ENCODE measurements around the gene CASP12.
A peak's percentile ranks its signal among the peaks of the same experiment; 100 is the strongest.

The CASP12 gene

DNA sequence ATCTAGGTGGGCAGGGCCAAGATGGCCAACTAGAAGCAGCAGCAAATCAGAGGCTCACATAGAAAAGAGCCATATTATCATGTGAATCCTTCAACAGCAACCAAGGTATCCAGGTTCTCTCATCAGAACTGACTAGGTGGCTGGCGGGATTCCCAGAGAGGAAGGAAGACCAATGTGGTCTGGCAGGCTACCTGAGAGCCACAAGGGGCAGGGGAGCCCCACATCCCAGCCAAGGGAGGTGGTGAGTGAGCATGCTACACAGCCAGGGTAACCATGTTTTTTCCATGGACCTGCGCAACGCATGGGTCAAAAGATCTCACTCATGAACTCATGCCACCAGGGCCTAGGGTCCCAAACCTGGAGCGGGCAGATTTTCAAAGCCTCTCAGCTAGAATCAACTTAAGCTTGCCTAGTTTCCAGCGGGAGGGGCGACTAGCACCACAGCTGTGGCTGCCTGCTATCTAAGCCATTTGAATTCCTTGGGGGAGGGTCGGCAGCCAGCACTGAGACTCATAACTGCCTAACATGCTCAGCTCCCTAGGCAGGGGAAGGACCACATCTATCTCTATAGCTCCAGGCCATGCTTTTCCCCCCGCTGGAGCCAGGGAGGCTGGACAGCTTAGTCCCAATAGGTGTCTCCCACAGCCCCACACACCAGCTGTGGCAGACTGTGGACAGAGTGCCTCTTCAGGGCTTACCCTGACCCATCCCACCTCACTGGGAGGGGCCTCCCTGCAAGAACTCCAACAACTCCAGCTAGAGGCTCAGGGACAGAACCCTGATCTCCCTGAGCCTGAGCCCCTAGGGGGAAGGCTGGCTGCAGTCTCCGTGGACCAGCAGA lies 28.7 kb upstream of the CASP12 start:
- DNase-seq (ENCODE audit: low read depth in 2 of 2), result no peak
- TF ChIP-seq, protein P1, sequence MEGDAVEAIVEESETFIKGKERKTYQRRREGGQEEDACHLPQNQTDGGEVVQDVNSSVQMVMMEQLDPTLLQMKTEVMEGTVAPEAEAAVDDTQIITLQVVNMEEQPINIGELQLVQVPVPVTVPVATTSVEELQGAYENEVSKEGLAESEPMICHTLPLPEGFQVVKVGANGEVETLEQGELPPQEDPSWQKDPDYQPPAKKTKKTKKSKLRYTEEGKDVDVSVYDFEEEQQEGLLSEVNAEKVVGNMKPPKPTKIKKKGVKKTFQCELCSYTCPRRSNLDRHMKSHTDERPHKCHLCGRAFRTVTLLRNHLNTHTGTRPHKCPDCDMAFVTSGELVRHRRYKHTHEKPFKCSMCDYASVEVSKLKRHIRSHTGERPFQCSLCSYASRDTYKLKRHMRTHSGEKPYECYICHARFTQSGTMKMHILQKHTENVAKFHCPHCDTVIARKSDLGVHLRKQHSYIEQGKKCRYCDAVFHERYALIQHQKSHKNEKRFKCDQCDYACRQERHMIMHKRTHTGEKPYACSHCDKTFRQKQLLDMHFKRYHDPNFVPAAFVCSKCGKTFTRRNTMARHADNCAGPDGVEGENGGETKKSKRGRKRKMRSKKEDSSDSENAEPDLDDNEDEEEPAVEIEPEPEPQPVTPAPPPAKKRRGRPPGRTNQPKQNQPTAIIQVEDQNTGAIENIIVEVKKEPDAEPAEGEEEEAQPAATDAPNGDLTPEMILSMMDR (IDR thresholded peaks at IDR 0.05; ENCODE audit: low read depth, low read length), result no peak
- no peak overlapping the region for H3K4me3 ChIP-seq (replicated peaks in 1 of 2; ENCODE audit: low read depth in 2 of 2, low read length in 2 of 2)

DNA sequence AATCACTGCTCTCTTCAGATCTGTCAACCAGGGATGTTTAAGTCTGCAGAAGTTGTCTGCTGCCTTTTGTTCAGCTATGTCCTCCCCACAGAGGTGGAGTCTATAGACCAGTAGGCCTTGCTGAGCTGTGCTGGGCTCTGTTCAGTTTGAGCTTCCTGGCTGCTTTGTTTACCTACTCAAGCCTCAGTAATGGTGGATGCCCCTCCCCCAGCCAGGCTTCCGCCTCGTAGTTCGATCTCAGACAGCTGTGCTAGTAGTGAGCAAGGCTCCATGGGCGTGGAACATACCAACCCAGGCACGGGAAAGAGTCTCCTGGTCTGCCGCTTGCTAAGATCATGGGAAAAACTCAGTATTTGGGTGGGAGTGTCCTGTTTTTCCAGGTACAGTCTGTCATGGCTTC lies 27.6 kb upstream of the CASP12 start:
- no peak overlapping the region for H3K4me3 ChIP-seq (replicated peaks in 1 of 2; ENCODE audit: low read depth in 2 of 2, low read length in 2 of 2)
- no peak for DNase-seq (ENCODE audit: low read depth in 2 of 2)
- TF ChIP-seq, protein P1 (IDR thresholded peaks at IDR 0.05; ENCODE audit: low read depth, low read length), result no peak

GRCh38 chr11:104918113-104918824 lies 20.0 kb upstream of the CASP12 start:
- peak overlapping the region; percentile 32 to 47 for H3K4me3 ChIP-seq (replicated peaks in 1 of 2; ENCODE audit: low read depth in 2 of 2, low read length in 2 of 2)
- DNase-seq (ENCODE audit: low read depth in 2 of 2), result peak; percentile 82 to 84
- TF ChIP-seq, protein P1 (IDR thresholded peaks at IDR 0.05; ENCODE audit: low read depth, low read length), result no peak

GRCh38 chr11:104917271-104918112 lies 19.2 kb upstream of the CASP12 start:
- peak overlapping the region; percentile 32 to 47 for H3K4me3 ChIP-seq (replicated peaks in 1 of 2; ENCODE audit: low read depth in 2 of 2, low read length in 2 of 2)
- TF ChIP-seq, protein P1 (IDR thresholded peaks at IDR 0.05; ENCODE audit: low read depth, low read length), result no peak
- DNase-seq (ENCODE audit: low read depth in 2 of 2), result no peak

DNA sequence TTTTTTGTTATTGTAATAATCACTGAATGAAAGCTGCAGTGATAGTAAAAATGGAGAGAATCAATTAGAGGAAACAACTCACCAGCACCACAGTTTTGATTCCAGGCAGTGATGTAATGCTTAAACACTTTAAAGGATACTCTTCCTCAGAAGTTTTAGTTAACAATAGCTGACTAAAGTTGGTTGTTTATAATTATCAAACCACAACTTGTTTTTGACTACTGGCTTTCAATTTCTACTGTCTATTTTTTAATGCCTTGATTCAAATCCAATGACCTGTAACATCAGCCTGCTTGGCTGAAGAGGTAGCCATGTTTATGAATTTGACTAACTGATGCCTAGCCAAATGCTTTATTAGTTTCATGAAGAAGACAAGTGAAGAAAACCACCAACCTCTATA lies 18.2 kb upstream of the CASP12 start:
- no peak overlapping the region for H3K4me3 ChIP-seq (replicated peaks in 1 of 2; ENCODE audit: low read depth in 2 of 2, low read length in 2 of 2)
- DNase-seq (ENCODE audit: low read depth in 2 of 2), result no peak
- TF ChIP-seq, protein P1 (IDR thresholded peaks at IDR 0.05; ENCODE audit: low read depth, low read length), result no peak

DNA sequence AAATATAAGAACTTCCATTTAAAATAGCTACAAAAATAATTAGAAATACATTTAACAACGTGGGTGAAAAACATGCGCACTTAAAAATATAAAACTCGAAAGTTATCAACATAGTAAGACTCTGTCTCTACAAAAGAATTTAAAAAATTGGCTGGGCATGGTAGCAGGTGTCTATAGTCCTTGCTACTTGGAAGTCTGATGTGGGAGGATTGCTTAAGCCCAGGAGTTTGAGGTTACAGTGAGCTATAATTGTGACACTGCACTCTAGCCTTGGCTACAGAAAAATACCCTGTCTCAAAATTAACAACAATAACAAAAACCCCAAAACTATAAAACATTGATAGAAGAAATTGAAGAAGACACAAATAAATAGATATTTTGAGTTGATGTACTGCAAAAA lies 13.8 kb upstream of the CASP12 start:
- DNase-seq (ENCODE audit: low read depth in 2 of 2), result no peak
- TF ChIP-seq, protein P1 (IDR thresholded peaks at IDR 0.05; ENCODE audit: low read depth, low read length), result no peak
- H3K4me3 ChIP-seq (replicated peaks in 1 of 2; ENCODE audit: low read depth in 2 of 2, low read length in 2 of 2), result no peak overlapping the region
